ENCODE data around the gene S100A4. TPM values are rescaled to one million over a fixed set of nuclear protein-coding genes. Genes with fewer than 3 reads are reported as not detected.
"Not testable (repeated sequence)": the region's sequence is repeated elsewhere in the genome, so short reads cannot be mapped to it uniquely, and the experiment has no call there.

S100A4 gene
- polyA plus RNA-seq, 3 donors: 46.0 to 3,087 (median 447) TPM

- WGBS, 3 donors: 75 to 77% (median 76%) methylated on average over 13 to 14 of the region's 14 CpGs
- not testable (repeated sequence) for H3K27ac ChIP-seq (ENCODE audit: low read depth, low read length)
These were observed 23.1 kb downstream of the S100A4 start for GRCh38 chr1:153522353-153523048.

GRCh38 chr1:153521808-153522207 lies 23.8 kb downstream of the S100A4 start:
- 97 to 98% (median 97%) methylated on average over 30 to 37 of the region's 37 CpGs for WGBS, 3 donors
- H3K27ac ChIP-seq (ENCODE audit: low read depth, low read length): not testable (repeated sequence)

GRCh38 chr1:153520818-153521476 lies 24.7 kb downstream of the S100A4 start:
- WGBS, 3 donors: 86 to 97% (median 97%) methylated on average over 4 of the region's 4 CpGs
- no peak overlapping the region for H3K27ac ChIP-seq (ENCODE audit: low read depth, low read length)

GRCh38 chr1:153520137-153520691 lies 25.4 kb downstream of the S100A4 start:
- not testable (repeated sequence) for H3K27ac ChIP-seq (ENCODE audit: low read depth, low read length)
- WGBS, 3 donors: 43 to 90% (median 84%) methylated on average over 4 to 5 of the region's 5 CpGs

GRCh38 chr1:153519242-153519641 lies 26.4 kb downstream of the S100A4 start:
- WGBS, 3 donors: 74 to 92% (median 89%) methylated on average over 3 of the region's 3 CpGs
- H3K27ac ChIP-seq (ENCODE audit: low read depth, low read length): no peak overlapping the region

GRCh38 chr1:153515504-153516394 lies 29.9 kb downstream of the S100A4 start:
- 37 to 51% (median 44%) methylated on average over 8 of the region's 8 CpGs for WGBS, 3 donors
- H3K27ac ChIP-seq (ENCODE audit: low read depth, low read length): no peak overlapping the region

GRCh38 chr1:153513666-153514065 lies 31.9 kb downstream of the S100A4 start:
- H3K27ac ChIP-seq (ENCODE audit: low read depth, low read length): no peak overlapping the region
- 90 to 98% (median 95%) methylated on average over 7 of the region's 7 CpGs for WGBS, 3 donors

- 52 to 69% (median 64%) methylated on average over 3 of the region's 3 CpGs for WGBS, 3 donors
- H3K27ac ChIP-seq (ENCODE audit: low read depth, low read length): no peak overlapping the region
These were observed 32.6 kb downstream of the S100A4 start for GRCh38 chr1:153513023-153513422.

GRCh38 chr1:153510984-153511410 lies 34.6 kb downstream of the S100A4 start:
- no peak overlapping the region for H3K27ac ChIP-seq (ENCODE audit: low read depth, low read length)
- WGBS, 3 donors: 0 to 2% (median 1%) methylated on average over 7 of the region's 7 CpGs

GRCh38 chr1:153509729-153510354 lies 35.8 kb downstream of the S100A4 start:
- 73 to 86% (median 76%) methylated on average over 4 of the region's 4 CpGs for WGBS, 3 donors
- no peak overlapping the region for H3K27ac ChIP-seq (ENCODE audit: low read depth, low read length)

- 89 to 96% (median 90%) methylated on average over 3 of the region's 3 CpGs for WGBS, 3 donors
These were observed 36.6 kb downstream of the S100A4 start for GRCh38 chr1:153509036-153509435.

GRCh38 chr1:153507926-153508583 lies 37.6 kb downstream of the S100A4 start:
- no peak overlapping the region for H3K27ac ChIP-seq (ENCODE audit: low read depth, low read length)
- 78 to 86% (median 83%) methylated on average over 11 of the region's 11 CpGs for WGBS, 3 donors

More at GRCh38 chr1:153509036-153509435, 36.6 kb downstream of the S100A4 start:
- no peak overlapping the region for H3K27ac ChIP-seq (ENCODE audit: low read depth, low read length)

GRCh38 chr1:153506831-153507413 lies 38.7 kb downstream of the S100A4 start:
- H3K27ac ChIP-seq (ENCODE audit: low read depth, low read length): peak overlapping the region; percentile 63
- WGBS, 3 donors: 49 to 55% (median 52%) methylated on average over 7 of the region's 7 CpGs

GRCh38 chr1:153506386-153506785 lies 39.2 kb downstream of the S100A4 start:
- 73 to 83% (median 81%) methylated on average over 5 of the region's 5 CpGs for WGBS, 3 donors
- peak overlapping the region; percentile 73 for H3K27ac ChIP-seq (ENCODE audit: low read depth, low read length)

- no peak overlapping the region for H3K27ac ChIP-seq (ENCODE audit: low read depth, low read length)
- 89 to 94% (median 92%) methylated on average over 1 of the region's 1 CpG for WGBS, 3 donors
These were observed 40.0 kb downstream of the S100A4 start for GRCh38 chr1:153505576-153505975.

GRCh38 chr1:153503766-153504165 lies 41.8 kb downstream of the S100A4 start:
- WGBS, 3 donors: 85 to 92% (median 86%) methylated on average over 3 of the region's 3 CpGs
- no peak overlapping the region for H3K27ac ChIP-seq (ENCODE audit: low read depth, low read length)

- no peak overlapping the region for H3K27ac ChIP-seq (ENCODE audit: low read depth, low read length)
- 6 to 11% (median 8%) methylated on average over 2 of the region's 2 CpGs for WGBS, 3 donors
These were observed 46.9 kb downstream of the S100A4 start for GRCh38 chr1:153498746-153499145.
